GM12801 (cell line): ENCODE results near the gene PARP3.

Experiments used
- CTCF ChIP-seq: IDR thresholded peaks from one replicate; pipeline ENCODE4 v1.5.1; 2011; ENCODE audit warnings: control low read depth; ENCODE audit not compliant: insufficient read length; ENCODE audit errors: extremely low read depth

PARP3 gene

DNA sequence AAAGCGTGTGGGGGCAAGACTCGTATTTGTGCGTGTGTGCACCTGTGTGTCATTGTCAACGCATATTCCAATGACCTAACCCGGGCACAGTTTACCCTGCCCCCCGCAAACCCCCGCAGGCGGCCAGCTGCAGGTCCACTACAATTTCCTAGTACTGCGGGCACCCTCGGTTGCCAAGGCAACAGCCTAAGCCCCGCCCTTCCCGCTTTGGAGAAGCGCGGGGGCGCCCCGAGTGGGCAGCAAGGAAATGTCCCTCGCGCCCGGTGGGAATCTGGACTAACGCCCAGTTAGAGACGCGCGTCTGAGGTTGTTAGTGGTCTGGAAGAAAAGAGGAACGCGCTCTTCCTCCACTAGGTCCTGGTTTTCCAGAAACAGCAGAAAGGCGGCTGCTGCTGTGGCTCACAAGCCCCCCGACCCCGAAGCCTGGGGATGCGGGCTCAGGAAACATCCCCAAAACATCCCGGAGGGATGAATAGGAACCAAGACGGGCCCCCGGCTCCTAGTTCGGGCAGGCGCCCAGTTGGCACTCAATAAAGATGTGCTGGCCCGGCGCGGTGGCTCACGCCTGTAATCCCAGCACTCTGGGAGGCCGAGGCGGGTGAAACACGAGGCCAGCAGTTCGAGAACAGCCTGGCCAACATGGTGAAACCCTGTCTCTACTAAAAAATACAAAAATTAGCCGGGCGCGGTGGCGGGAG is 33.8 kb downstream of the PARP3 start:
- TF ChIP-seq CTCF: no peak

GRCh38 chr3:51977446-51978142 is 35.4 kb downstream of the PARP3 start:
- no peak for TF ChIP-seq CTCF

DNA sequence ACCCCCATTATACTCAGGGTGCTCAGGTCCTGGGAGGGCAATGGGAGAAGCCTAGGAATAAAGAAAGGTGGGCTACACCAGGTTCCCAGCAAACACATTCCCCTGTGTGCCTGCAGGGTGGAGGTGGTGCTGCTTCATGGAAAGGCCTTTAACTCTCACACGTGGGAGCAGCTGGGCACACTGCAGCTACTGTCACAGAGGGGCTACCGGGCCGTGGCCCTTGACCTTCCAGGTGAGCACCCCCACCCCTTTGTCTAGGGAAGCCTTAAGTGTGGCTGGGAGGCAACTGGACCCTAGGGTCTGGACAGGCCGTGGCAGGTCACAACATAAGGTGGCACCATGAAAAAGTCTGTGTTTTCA is 36.0 kb downstream of the PARP3 start:
- TF ChIP-seq CTCF: no peak

- TF ChIP-seq CTCF: no peak
Observed at GRCh38 chr3:51980253-51980652, 38.1 kb downstream of the PARP3 start.

GRCh38 chr3:51982352-51982837 is 40.2 kb downstream of the PARP3 start:
- TF ChIP-seq CTCF: no peak

DNA sequence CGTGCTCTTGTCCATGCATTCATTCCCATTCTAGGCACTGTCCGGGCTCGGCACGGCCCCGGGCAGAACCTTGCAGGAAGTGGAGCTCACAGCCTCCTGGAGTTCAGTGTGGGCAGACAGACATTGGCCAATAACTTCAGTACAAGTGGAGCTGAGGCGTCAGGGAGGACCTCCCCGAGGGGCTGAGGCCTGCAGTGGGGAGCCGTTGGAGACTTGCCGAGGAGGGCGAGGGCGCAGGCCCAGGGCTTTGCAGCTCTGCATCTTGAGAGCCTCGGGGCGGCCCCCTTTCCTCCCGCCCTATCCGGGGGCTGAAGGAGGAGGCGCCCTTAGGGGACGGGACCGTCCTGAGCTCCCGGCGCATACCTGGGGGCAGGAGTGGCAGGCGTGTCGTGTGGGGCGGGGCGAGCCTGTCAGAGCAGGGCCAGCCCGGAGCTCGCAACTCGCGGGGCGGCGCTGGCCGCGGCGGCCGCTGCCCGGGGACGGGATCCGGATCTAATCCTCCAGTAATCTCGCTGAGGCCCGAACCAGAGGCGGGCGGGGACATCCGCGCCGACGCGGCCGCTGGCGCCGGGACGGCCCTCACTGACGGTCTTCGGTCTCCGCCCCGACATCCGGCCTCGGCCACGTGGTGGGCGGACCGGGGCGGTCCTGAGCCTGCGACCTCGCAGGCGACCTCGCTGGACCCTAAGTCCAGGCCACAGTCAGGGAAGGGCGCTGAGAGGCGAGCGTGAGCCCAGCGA is 40.8 kb downstream of the PARP3 start, which contains the start of gene ACY1:
TSS of gene ACY1 (plus strand) at position 698 of the 740 bp plus-strand sequence. CDS start 530 bp downstream, outside the sequence.
- TF ChIP-seq CTCF: no peak

- TF ChIP-seq CTCF: no peak
Observed at GRCh38 chr3:51983578-51984268, 41.6 kb downstream of the PARP3 start.
